SK-N-SH (cell line): ENCODE data around the gene PCARE.

Experiments
- CTCF ChIP-seq: fragments of 200-600 bp; sonication (generic); IDR thresholded peaks from 2 replicates; pipeline ENCODE4 v1.6.1; 2017; ENCODE audit warnings: antibody characterized with exemption, mild to moderate bottlenecking, moderate library complexity
- ELF1 ChIP-seq: IDR thresholded peaks from 2 replicates; pipeline ENCODE4 v1.4.0; 2012
- MAX ChIP-seq: IDR thresholded peaks from 2 replicates; pipeline ENCODE4 v1.4.0; 2012; ENCODE audit warnings: low read depth
- MXI1 ChIP-seq: IDR thresholded peaks from 2 replicates; pipeline ENCODE4 v1.6.1; 2012; ENCODE audit warnings: mild to moderate bottlenecking, low read depth, low read length, improper control_type of control experiment
- POLR2AphosphoS5 ChIP-seq: IDR thresholded peaks from 2 replicates; pipeline ENCODE4 v1.6.1; 2012; ENCODE audit warnings: low read depth, low read length
- RFX5 ChIP-seq: IDR thresholded peaks from 2 replicates; pipeline ENCODE4 v1.6.1; 2012; ENCODE audit warnings: mild to moderate bottlenecking, improper control_type of control experiment, low read length
- RXRA ChIP-seq: IDR thresholded peaks from 2 replicates; pipeline ENCODE4 v1.4.0; 2012; ENCODE audit warnings: low read depth, mild to moderate bottlenecking, borderline replicate concordance
- TCF12 ChIP-seq: IDR thresholded peaks from 2 replicates; pipeline ENCODE4 v1.4.0; 2012

GRCh38 chr2:29113027-29113686 lies 38.8 kb upstream of the PCARE start:
- TF ChIP-seq CTCF (no peak), POLR2AphosphoS5 (no peak), MAX (no peak), RFX5 (no peak), RXRA (no peak), MXI1 (no peak), TCF12 (no peak), ELF1 (no peak)
